HG02623 (cell line): ENCODE results near the gene ALG5.

Experiments used
- ATAC-seq: cut with Tn5 transposase; IDR thresholded peaks from one replicate; pipeline ENCODE4 v1.9.1; 2021; ENCODE audit warnings: moderate library complexity; ENCODE audit not compliant: unreplicated experiment

Gene ALG5

GRCh38 chr13:36981156-36981743 lies 17.9 kb downstream of the ALG5 start:
- no peak for ATAC-seq

GRCh38 chr13:36979361-36980050 lies 19.6 kb downstream of the ALG5 start:
- ATAC-seq, result no peak

GRCh38 chr13:36975172-36975571 lies 24.0 kb downstream of the ALG5 start:
- ATAC-seq, result no peak

- peak; percentile 78 for ATAC-seq
These were observed 25.4 kb downstream of the ALG5 start for GRCh38 chr13:36973621-36974295.

GRCh38 chr13:36973009-36973408 lies 26.1 kb downstream of the ALG5 start:
- no peak for ATAC-seq

- no peak for ATAC-seq
These were observed 32.7 kb downstream of the ALG5 start for GRCh38 chr13:36966404-36966803.

GRCh38 chr13:36965767-36966166 lies 33.4 kb downstream of the ALG5 start:
- ATAC-seq, result no peak

- no peak for ATAC-seq
These were observed 39.6 kb downstream of the ALG5 start for GRCh38 chr13:36959456-36960116.

GRCh38 chr13:36954542-36954941 lies 44.6 kb downstream of the ALG5 start:
- peak; percentile 52 for ATAC-seq

- no peak for ATAC-seq
These were observed 48.2 kb downstream of the ALG5 start for GRCh38 chr13:36950920-36951319.

- ATAC-seq, result no peak
These were observed 48.8 kb downstream of the ALG5 start for GRCh38 chr13:36950330-36950729.

- no peak for ATAC-seq
These were observed 54.1 kb downstream of the ALG5 start for GRCh38 chr13:36945078-36945477.

GRCh38 chr13:36925603-36926002 lies 73.5 kb downstream of the ALG5 start:
- ATAC-seq, result no peak

GRCh38 chr13:36924001-36924400 lies 75.1 kb downstream of the ALG5 start:
- no peak for ATAC-seq

- ATAC-seq, result no peak
These were observed 77.4 kb downstream of the ALG5 start for GRCh38 chr13:36921631-36922301.

- ATAC-seq, result no peak
These were observed 78.4 kb downstream of the ALG5 start for GRCh38 chr13:36920616-36921185.

GRCh38 chr13:36919833-36920615 lies 79.1 kb downstream of the ALG5 start, which contains the start of gene SMAD9:
SMAD9 (minus strand) TSS chr13:36920238; CDS start chr13:36879689, 40,549 bp downstream.
- peak; percentile 52 for ATAC-seq

- ATAC-seq, result no peak
These were observed 79.8 kb downstream of the ALG5 start for GRCh38 chr13:36919171-36919832.
